GM11168 (cell line): ENCODE measurements around the gene TRAPPC1.
"Not testable (repeated sequence)": the region's sequence is repeated elsewhere in the genome, so short reads cannot be mapped to it uniquely, and the experiment has no call there.

Experiments
- in situ Hi-C: fragments of 300-500 bp; cut with MboI; formaldehyde crosslinking; loops from one replicate; pipeline ENCODE4 v1.12.0; 2022; ENCODE audit warnings: low sequenced_read_pairs; ENCODE audit not compliant: unreplicated experiment

The TRAPPC1 gene, protein sequence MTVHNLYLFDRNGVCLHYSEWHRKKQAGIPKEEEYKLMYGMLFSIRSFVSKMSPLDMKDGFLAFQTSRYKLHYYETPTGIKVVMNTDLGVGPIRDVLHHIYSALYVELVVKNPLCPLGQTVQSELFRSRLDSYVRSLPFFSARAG

DNA sequence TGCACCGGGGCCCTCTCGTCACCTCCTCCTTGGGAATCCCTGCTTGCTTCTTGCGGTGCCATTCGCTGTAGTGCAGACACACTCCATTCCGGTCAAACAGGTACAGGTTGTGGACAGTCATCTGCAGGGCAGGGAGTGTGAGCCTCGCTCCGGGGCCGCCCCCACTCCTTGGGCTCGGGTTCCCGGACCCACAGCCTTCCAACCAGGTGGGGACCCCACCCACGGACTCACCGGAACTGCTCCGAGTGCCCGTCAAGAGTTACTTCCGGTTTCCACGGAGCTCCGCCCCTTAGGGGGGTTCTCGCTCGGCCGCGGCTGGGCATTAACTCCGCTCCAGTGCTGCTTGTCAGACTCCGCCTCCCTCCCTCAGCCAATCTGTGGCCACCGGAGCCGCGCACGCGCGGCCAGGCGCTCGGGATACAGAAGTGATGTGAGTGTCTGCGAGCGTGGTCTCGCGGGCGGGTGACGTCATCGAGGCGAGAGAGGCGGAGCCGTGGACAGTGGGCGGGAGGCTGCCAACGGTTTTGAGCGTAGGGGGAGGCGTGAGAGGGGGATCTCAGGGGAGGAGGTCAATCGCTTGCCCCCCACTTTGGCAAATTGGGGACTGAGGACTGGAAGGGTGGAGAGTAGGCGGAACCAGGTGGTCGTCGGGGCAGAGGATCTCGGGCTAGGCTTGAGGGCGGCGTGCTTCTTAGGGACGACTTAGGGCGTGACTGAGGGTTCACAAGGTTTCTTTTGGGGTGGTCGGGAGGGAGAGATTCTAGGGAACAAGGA, at the start of gene TRAPPC1, which contains the start of gene CNTROB:
TSS of gene TRAPPC1 (minus strand) at position 238 of the 774 bp plus-strand sequence. CDS start at position 121, 117 bp downstream.
TSS of gene CNTROB (plus strand) at position 498 of the 774 bp plus-strand sequence. CDS start 874 bp downstream, outside the sequence.
- in situ Hi-C loops = no loop called here

DNA sequence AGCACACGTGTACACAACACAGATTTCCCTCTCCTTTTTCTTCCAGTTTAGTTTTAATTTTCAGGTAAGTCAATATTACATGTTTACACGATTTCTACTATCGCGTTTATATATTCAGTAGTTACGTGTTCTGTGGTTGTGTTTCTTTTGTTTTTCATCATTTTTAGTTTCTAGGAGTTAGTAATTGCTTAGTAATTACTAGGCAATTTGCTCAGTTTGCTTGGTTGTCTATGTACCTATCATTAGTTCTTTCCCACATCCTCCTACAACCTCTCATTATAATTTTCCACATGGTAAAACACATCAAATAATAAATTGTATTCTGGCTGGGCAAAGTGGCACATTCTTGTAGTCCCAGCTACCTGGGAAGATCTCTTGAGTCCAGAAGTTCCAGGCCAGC, 46.1 kb upstream of the TRAPPC1 start:
- in situ Hi-C loops = no loop called here

DNA sequence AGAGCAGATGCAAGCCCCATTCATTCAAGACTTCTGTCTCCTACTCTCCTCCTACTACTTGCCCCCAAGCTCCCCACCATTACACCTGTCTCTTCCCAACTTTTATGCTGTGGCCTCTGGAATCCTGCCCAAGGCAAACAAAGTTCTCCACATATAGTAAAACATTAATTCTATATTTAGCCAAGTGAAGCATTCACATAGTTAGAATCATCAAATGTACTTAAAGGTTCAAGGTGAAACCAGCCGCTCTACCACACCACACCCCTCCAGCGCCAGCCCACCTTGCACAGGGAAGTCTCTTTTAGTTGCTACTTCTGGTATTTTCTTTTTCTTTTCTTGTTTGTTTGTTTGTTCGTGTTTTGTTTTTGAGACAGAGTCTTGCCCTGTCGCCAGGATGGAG, 45.3 kb upstream of the TRAPPC1 start:
- in situ Hi-C loops = no loop called here

DNA sequence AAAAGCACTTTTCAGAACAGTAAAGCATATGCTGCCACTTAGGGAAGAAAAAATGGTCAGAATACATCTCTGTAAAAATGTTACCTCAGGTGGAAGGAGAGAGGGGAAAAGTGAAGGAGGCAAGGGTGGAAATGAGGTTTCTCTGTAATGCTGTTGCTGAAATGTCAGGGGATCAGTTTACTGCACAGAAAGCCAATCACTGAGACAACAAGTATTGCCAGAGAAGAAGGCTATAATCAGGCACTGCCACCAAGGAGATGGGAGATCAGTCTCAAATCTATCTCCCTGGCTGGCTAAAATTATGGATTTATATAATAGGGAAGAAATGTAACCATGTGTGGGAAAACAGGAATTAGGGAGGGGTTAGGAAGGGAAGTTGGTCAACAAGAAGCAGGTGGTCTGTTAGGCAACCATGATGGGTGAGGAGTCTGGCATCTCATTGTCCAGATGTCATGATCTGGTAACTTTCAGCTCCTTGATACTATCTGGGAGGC, 42.9 kb upstream of the TRAPPC1 start:
- in situ Hi-C loops = no loop called here

DNA sequence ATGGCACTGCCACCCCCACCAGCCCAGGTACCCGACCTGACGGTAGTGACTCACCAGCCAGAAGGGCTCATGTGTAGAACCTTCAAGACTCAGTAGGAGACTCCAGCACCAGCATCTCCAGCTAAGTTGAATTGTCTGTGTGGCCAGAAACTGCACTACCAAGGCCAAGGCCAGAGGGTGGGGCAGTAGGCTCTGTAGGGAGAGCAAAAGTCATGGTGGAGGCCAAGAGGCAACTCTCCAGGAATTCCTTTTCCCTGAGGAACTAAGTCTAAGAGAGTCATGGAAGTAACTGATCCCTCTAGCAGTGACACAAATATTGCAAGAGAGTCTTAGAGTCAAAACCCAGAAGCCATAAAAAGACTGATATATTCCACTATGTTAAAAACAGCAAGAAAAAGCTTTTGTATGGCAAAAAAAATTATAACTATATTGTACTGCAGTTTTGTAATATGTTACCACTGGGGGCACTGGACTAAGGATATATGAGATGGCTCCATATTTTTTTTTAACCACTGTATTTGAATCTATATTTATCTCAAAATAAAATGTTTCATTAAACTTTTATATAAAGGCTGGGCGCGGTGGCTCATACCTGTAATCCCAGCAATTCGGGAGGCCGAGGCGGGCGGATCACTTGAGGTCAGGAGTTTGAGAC, 40.5 kb upstream of the TRAPPC1 start:
- in situ Hi-C loops = no loop called here

DNA sequence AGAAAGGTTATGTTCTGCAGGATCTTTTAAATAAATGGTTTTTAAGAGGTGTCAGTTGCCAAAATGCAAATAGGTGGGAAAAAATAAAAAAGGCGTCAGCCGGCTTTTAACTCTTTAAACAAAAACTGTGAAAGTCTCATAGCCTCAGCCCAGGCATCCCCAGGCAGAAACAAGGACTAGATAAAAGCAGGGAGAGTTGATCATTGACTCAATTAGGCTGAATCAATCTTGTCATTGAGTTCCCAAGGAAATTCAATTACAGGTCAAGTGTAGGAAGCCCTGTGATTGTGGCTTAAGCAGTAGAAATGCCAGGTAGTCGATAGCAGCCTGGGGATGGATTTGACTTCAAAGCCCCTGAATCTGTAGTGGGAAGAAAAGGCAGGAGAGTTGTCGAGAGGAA, 39.9 kb upstream of the TRAPPC1 start:
- in situ Hi-C loops = no loop called here

DNA sequence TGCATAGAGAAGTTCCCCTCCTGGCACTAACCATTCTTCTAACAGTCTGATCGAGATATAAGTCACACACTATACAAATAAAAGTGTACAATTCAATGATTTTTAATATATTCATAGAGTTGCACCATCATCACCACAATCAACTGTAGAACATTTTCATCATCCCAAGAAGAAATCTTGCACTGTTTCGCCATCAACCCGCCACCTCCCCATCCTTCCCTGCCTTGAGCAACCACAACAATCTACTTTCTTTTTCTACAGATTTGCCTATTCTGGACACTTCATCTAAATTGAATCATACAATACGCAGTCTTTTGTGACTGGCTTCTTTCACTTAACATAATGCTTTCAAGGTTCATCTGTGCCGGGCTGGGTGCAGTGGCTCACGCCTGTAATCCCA, 37.7 kb upstream of the TRAPPC1 start:
- in situ Hi-C loops = no loop called here

DNA sequence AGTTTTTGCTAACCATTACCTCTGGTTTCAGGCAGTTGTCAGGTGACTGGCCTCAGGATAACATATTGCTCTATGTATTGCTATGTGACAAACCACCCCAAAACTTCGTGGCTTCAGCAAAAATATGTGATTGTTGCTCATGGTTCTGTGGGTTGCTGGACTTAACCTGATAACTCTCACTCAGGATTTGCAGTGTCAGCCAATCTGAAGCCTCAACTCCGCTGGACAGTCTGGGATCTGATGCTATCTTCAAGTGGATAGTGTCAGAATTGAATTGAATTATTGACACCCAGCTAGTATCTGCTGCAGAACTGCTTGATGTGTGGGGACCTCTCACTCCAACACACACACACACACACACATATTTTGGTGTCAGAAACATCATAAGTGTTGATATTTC, 36.0 kb upstream of the TRAPPC1 start:
- in situ Hi-C loops = no loop called here

DNA sequence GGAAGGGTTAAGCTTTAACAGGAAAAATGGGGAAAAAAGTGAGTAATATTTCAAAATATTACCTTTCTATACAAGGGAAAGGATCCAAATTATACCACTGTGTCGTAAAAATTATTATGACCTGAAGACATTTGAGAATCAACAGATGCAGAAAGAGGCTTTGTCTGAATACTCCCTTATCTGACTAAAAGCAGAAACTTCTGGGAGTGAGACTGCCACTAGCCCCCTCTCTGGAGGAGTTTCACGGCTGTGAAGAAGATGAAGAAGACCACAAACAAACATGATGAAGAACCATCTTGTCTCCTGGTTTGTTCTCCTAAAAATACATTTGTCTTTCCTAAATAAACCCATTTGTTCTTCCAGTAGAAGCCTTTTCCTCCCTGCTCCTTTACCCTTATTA, 29.7 kb upstream of the TRAPPC1 start:
- in situ Hi-C loops = no loop called here

DNA sequence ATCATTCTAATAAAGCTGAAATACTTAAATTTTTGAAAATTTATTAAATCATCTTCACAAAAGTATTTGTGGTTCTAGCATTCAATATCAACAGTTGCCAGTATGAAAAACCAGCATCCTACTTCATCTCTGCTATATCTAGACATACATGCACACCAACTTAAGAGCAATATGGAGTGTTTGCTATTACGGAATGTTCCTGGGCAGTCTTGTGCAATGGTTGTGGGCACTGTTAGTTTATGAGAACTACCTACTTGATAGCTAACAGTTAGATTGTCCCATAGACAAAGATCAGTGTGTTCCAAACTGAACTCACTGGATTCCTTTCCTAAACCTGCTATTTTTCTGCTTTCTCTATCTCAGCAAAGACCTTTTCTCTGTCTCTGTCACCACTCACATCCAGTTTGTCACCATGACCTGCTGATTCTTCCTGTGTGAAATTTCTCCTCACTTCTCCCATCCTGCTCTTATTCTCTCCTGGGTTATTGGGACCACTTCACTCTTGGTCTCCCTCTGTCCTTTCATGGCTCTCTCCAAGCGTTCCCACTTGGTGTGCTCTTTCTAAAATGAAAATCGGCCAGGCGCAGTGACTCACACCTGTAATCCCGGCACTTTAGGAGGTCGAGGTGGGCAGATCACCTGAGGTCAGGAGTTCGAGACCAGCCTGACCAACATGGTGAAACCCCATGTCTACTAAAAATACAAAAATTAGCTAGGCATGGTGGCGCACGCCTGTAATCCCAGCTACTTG, 27.9 kb upstream of the TRAPPC1 start:
- in situ Hi-C loops = no loop called here

DNA sequence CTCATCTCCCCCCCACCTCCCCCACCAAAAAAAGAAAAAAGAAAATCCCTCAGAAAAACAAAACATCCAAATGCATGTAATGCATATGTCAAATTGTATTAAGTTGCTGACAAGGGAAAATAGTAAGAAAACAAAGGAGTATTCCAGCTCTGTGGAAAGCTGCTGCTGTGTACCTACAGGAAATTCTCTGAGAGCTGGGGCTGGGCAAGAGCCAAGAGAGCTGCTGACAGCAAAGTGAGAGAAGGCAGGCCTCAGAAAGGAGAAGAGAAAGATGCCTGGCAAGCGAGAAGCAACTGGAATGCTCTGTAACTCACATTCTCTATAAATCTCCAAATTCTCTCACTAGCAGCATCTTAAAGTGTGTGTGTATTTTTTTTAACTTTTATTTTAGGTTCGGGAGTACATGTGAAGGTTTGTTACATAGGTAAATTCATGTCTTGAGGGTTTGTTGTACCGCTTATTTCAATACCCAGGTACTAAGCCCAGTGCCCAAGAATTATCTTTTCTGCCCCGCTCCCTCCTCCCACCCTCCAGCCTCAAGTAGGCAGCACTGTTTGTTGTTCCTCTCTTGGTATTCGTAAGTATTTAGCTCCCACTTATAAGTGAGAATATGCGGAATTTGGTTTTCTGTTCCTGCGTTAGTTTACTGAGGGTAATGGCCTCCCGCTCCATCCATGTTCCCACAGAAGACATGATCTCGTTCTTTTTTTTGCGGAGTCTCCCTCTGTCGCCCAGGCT, 24.7 kb upstream of the TRAPPC1 start:
- in situ Hi-C loops = no loop called here

DNA sequence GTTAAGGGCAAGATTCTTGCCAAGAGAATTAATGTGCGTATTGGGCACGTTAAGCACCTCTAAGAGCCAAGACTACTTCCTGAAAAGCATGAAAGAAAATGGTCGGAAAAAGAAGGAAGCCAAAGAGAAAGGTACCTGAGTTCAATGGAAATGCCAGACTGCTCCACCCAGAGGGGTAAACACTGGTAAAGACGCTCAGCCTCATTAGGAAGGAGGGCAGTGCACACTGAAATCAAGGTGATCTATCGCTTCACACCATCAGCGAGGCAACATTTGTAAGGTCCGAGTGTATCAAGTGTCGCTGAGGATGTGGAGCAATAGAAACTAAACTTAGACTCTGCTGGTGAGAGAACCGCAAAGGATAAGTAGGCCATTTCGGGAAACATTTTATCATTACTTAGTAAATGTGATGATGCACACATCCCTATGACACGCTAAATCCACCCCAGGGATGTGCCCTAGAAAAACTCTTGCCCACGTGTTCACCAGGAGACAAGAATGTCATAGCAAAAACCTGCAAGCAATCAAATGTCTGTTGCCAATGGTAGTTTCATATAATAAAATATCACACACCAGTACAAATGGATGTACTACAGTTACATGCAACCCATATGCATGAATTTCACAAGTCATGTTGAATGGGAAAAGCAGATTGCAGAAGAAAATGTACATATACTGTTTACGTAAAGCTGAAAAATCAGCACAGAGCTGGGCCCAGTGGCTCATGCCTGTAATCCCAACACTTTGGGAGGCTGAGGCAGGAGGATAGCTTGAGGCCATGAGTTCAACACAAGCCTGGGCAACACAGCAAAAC, 23.9 kb upstream of the TRAPPC1 start:
- in situ Hi-C loops = no loop called here

DNA sequence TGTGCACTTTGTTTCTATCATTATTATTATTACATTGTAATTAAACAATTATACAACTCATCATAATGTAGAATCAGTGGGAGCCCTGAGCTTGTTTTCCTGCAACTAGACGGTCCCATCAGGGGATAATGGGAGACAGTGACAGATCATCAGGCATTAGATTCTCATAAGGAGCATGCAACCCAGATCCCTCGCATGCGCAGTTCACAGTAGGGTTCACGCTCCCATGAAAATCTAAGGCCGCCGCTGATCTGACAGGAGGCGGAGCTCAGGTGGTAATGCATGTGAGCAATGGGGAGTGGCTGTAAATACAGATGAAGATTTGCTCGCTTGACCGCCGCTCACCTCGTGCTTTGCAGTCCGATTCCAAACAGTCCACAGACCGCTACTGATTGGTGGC, 21.5 kb upstream of the TRAPPC1 start:
- in situ Hi-C loops = not testable (repeated sequence)

DNA sequence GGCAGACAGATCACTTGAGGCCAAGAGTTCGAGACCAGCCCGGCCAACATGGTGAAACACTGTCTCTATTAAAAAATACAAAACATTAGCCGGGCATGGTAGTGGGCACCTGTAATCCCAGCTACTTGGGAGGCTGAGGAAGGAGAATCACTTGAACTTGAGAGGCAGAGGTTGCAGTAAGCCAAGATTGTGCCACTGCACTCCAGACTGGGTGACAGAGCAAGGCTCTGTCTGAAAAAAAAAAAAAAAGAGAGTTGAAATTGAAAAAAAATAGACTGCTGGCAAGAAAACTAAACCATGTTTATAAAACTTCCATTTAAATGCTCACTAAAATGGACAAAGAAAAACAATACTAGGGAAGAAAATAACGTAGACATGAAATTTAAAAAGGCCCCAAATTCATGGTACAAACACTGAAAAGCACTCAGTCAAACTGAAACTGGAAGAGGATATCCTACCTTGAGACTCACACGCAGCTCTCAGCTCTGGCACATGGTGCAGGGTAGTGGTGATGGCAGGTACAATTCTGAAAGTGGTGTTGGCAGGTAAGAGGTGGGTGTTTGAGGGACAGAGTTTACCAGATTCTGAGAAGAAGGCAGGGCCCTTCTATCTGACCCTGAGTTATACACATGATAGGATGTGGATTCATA, 19.5 kb upstream of the TRAPPC1 start:
- in situ Hi-C loops = no loop called here

DNA sequence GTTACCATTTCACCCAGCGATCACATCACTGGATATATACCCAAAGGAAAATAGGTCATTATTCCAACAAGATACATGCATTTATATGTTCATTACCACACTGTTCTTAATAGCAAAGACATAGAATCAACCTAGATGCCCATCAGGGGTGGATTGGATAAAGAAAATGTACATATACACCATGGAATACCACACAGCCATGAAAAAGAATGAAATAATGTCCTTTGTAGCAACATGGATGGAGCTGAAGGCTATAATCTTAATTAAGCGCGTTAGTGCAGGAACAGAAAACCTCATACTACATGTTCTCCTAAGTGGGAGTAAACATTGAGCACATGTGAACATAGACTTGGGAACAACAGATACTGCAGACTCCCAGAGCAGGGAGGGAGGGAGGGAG, 18.8 kb upstream of the TRAPPC1 start:
- in situ Hi-C loops = no loop called here

DNA sequence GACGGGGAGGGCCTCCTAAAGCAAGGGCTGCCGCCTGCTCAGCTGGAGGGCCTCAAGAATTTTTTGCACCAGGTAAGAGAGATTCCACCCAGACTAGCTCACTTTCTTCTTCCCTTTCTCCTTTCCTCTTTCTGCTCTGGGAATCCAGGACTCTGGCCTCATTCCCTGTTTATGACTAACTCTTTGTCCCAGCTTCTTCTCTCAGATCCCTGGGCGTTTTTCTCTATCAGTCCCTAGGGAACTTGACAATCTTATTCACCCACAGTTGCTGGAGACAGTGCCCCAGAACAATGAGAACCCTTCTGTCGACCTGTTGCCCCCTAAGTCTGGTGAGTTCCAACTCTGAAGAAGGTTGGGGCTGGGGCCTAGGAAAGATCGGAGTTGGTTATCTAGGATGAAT, 15.9 kb upstream of the TRAPPC1 start:
- in situ Hi-C loops = no loop called here

DNA sequence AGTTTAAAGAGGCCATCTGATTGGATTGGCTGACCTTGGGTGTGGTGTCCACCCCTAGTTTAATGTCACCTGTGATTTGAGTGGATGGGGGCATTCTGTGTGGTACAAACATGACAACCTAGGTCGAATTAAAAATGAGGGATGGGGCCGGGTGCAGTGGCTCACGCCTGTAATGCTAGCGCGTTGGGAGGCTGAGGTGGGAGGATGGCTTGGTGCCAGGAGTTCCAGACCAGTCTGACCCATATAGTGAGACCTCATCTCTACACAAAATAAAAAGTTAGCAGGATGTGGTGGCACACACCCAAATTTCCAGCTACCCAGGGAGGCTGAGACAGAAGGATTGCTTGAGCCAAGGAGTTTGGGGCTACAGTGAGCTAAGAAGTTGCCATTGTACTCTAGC, 14.7 kb upstream of the TRAPPC1 start:
- in situ Hi-C loops = no loop called here

DNA sequence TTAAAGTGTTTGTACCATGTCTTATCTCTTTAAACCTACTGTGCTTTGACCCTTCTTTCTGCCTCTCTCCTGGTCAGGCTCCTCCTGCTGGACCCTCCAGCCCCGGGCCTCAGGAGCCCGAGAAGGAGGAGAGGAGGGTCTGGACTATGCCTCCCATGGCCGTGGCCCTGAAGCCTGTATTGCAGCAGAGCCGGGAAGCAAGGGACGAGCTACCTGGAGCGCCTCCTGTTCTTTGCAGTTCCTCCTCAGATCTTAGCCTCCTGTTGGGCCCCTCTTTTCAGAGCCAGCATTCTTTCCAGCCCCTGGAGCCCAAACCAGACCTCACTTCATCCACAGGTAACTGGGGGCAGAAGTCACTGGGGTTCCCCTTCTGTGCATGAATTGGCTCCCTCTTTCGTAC, 13.9 kb upstream of the TRAPPC1 start:
- in situ Hi-C loops = no loop called here

DNA sequence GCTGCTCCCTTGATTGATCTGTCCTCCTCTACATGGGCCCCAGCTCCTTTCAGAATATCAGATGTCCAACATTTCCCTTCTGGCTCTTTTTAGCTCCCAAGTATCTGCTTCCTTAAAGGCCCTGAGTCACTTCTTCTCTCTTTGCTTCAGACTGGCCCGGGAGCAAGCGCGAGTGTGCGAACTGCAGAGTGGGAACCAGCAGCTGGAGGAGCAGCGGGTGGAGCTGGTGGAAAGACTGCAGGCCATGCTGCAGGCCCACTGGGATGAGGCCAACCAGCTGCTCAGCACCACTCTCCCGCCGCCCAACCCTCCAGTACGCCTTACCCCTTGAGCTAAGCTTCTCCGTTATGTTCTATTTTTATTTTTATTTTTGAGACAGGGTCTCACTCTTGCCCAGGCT, 12.6 kb upstream of the TRAPPC1 start:
- in situ Hi-C loops = no loop called here
